WTC11 (cell line): Measurements from ENCODE around the gene CEACAM4.

Experiments used
- AFF4 ChIP-seq: sonication (generic); formaldehyde crosslinking; IDR thresholded peaks from 2 replicates; pipeline ENCODE4 v1.8.1; 2023; ENCODE audit warnings: mild to moderate bottlenecking, missing genetic modification reagents, borderline replicate concordance
- ATF2 ChIP-seq: sonication (generic); formaldehyde crosslinking; IDR thresholded peaks from 2 replicates; pipeline ENCODE4 v1.8.1; 2022; ENCODE audit warnings: low read depth, missing genetic modification reagents, borderline replicate concordance
- ATF6 ChIP-seq: sonication (generic); formaldehyde crosslinking; IDR thresholded peaks from 2 replicates; pipeline ENCODE4 v1.8.1; 2023; ENCODE audit warnings: mild to moderate bottlenecking, missing genetic modification reagents
- CTCF ChIP-seq: fragments of 200-600 bp; IDR thresholded peaks from 2 replicates; pipeline ENCODE4 v1.8.0; 2022; ENCODE audit warnings: antibody characterized with exemption
- ETV6 ChIP-seq: sonication (generic); formaldehyde crosslinking; IDR thresholded peaks from 2 replicates; pipeline ENCODE4 v1.8.1; 2022; ENCODE audit warnings: mild to moderate bottlenecking, missing genetic modification reagents
- HMGA2 ChIP-seq: fragments of 250-450 bp; sonication (Bioruptor Pico); IDR thresholded peaks from 2 replicates; pipeline ENCODE4 v1.4.0; 2021; ENCODE audit warnings: mild to moderate bottlenecking, moderate library complexity
- JUN ChIP-seq: sonication (generic); formaldehyde crosslinking; IDR thresholded peaks from 2 replicates; pipeline ENCODE4 v1.8.0; 2023; ENCODE audit warnings: mild to moderate bottlenecking, missing genetic modification reagents
- MLX ChIP-seq: sonication (generic); formaldehyde crosslinking; IDR thresholded peaks from 2 replicates; pipeline ENCODE4 v1.8.1; 2023; ENCODE audit warnings: mild to moderate bottlenecking, missing genetic modification reagents, moderate library complexity
- NR2C2 ChIP-seq: sonication (generic); formaldehyde crosslinking; IDR thresholded peaks from 2 replicates; pipeline ENCODE4 v1.8.0; 2022; ENCODE audit warnings: mild to moderate bottlenecking, missing genetic modification reagents
- NR3C1 ChIP-seq: sonication (generic); formaldehyde crosslinking; conservative IDR thresholded peaks from 2 replicates; pipeline ENCODE4 v1.8.1; 2023; ENCODE audit warnings: low read depth, mild to moderate bottlenecking, missing genetic modification reagents
- SMAD4 ChIP-seq: sonication (generic); formaldehyde crosslinking; IDR thresholded peaks from 2 replicates; pipeline ENCODE4 v1.8.0; 2022; ENCODE audit warnings: mild to moderate bottlenecking, missing genetic modification reagents
- USF2 ChIP-seq: sonication (generic); formaldehyde crosslinking; IDR thresholded peaks from 2 replicates; pipeline ENCODE4 v1.8.1; 2023; ENCODE audit warnings: mild to moderate bottlenecking, missing genetic modification reagents, moderate library complexity
- ZNF138 ChIP-seq: sonication (generic); formaldehyde crosslinking; conservative IDR thresholded peaks from 2 replicates; pipeline ENCODE4 v1.8.1; 2022; ENCODE audit warnings: mild to moderate bottlenecking, moderate library complexity, missing genetic modification reagents
- ZNF512 ChIP-seq: sonication (generic); formaldehyde crosslinking; IDR thresholded peaks from 2 replicates; pipeline ENCODE4 v1.8.1; 2022; ENCODE audit warnings: missing genetic modification reagents, borderline replicate concordance

- TF ChIP-seq CTCF (no peak), USF2 (no peak), ZNF138 (no peak), ATF2 (CRISPR knock-in tag) (no peak), ETV6 (CRISPR knock-in tag) (no peak), ZNF512 (CRISPR knock-in tag) (no peak), ATF6 (no peak), NR2C2 (no peak), NR3C1 (CRISPR knock-in tag) (no peak), SMAD4 (CRISPR knock-in tag) (no peak), MLX (CRISPR knock-in tag) (no peak), JUN (CRISPR knock-in tag) (no peak), HMGA2 (no peak), AFF4 (no peak)
Measured at GRCh38 chr19:41591951-41592562, 34.8 kb downstream of the CEACAM4 start.
